Stimulated activated CD4-positive, alpha-beta T cell treated with anti-CD3 and anti-CD28 coated beads, Interleukin-1b, Interleukin-23, amount 100 ng/mL, for 1 hour (primary cell): ENCODE results near the gene RBM20.

ENCODE experiments used
- DNase-seq, 2 donors: peaks; one replicate each; pipeline ENCODE4 v3.0.0-alpha.2; 2020; ENCODE audit warnings: low read depth in 2 of 2

RBM20 gene

DNA sequence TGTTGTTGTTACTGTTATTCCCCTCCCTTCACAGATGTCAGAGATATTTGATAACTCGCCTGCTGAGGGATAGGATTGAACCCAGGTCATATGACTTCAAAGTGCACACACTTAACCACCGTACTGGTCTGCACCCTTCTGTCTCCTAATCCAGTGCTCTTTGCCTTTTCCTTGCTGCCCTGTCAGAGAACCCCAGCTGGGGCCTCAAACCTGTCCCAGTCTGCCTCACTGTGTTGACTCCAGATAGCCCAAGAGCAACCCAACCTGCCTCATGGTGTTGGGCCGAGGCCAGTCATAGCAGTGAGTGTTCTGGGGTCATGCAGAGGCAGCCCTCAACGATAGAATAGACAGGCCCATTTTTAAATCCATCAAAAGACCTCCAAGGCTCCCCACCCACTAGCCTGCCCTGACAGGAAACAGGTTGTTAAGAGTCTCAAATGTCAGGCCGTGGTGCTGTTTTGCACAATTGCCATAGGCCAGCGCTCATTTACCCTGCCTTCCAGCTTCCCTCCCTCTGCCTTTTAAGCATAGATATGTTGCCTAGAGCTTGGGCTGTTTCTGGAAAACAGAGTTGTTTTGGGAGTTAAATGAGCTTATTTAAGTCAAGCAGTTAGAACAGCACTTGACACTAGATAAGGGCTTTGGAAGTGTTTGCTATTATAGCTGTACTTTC, 190.6 kb downstream of the RBM20 start:
- no peak for DNase-seq

- DNase-seq: no peak
These were observed 191.7 kb downstream of the RBM20 start for GRCh38 chr10:110835841-110836240.

- DNase-seq: no peak
These were observed 192.6 kb downstream of the RBM20 start for GRCh38 chr10:110836706-110837105.

DNA sequence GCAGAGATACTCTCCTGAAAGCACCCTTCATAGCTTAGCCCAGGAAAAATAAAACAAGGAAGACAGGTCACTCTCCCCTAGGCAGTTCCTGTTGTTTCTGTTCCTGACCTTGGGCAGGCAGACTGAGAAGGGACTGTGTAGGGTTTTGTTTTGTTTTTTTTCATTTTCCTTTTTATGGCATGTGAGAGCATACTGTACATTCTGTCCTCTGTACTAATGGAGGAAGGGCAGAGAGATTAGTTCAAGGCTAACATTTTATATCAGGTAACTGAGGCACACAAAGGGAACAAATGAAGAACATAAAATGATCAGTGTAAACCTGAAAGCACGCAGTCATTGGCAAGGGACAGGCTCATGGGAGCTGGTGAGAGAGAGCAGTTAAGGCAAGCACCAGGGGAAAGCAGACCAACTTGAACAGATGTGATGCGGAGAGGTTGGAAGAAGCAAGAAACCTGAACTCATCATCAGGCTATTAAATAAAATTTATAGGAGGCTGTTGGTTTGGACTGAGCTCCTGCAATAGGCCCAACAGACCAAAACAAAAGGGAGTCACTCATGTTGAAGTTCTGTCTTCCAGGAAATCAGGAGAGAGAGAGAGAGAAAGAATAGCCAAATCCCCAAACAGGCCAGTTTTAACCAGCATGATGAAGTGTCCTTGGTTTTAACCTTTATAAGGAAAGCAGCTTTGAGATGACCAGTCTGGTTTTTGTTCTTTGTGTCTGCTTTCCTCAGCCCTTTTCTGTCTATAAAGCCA, 193.5 kb downstream of the RBM20 start:
- no peak for DNase-seq

- DNase-seq: no peak
These were observed 196.2 kb downstream of the RBM20 start for GRCh38 chr10:110840225-110840922.

- DNase-seq: no peak
These were observed 196.8 kb downstream of the RBM20 start for GRCh38 chr10:110840923-110841428.

DNA sequence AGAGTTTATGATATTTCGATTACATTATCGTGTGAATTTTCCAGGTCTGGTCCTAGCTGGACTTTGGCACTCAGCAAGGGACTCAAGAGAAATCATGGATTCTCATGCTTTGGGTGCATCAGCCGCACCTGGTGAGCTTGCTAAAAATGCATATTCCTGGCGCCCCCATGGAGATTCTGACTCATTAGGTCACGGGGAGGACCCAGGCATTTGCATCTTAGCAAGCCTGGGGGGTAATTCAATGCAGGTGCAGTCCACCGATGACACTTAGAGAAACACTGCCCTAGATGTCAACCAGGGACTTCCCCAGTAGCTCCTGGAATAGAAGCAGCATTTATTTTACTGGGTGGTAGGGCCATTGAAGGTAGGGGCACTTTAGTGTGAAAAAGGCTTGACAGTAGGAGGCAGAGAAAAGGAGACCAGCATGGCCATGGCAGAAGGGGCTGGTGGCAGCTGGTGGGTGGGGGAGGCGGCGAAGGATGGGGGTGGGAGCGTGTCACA, 197.7 kb downstream of the RBM20 start:
- DNase-seq: no peak

DNA sequence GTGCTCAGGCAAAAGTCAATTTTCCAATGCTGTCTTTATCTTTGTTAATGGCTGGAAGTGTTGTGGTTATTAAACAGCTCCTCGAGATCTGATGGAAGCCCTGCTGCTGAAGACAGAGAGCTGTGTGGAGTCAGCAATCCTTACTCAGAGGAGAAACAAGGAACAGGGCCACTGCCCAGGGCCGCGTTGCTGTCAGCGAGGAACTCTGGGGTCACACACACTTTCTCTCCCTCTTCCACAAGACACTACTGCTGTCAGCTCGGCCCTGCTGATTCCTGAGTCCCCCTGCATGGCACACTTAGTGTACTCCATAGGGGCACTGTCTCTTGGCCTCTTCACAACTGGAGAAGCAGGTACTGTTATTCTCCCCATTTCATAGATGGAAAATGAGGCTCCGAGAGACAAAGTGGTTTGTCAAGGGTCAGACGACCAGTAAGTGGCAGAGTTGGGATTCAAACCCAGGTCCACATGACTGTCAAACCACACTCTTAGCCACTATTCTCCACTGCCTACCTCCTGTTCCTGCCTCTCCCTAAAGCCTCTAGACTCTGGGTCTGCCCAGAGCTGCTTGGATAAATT, 198.3 kb downstream of the RBM20 start:
- DNase-seq: no peak

DNA sequence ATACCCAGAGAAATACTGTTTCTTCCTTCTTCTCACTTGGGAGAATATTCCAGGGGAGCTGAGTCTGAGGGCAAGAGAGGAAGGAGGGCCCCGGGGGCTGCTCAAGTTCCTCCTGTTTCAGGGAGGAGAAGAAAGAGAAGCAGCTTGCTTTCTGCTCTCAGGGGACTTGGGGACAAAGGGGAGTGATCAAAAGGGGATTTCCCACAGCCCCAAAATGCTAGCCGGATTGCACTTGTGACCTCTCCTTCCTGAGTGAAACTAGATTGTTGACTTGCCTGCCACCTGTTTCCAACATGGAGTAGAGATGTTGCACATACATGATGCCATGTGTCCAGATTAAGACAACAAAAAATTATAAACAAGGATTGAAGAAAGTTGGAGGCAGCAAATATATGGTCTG, 198.9 kb downstream of the RBM20 start:
- no peak for DNase-seq

DNA sequence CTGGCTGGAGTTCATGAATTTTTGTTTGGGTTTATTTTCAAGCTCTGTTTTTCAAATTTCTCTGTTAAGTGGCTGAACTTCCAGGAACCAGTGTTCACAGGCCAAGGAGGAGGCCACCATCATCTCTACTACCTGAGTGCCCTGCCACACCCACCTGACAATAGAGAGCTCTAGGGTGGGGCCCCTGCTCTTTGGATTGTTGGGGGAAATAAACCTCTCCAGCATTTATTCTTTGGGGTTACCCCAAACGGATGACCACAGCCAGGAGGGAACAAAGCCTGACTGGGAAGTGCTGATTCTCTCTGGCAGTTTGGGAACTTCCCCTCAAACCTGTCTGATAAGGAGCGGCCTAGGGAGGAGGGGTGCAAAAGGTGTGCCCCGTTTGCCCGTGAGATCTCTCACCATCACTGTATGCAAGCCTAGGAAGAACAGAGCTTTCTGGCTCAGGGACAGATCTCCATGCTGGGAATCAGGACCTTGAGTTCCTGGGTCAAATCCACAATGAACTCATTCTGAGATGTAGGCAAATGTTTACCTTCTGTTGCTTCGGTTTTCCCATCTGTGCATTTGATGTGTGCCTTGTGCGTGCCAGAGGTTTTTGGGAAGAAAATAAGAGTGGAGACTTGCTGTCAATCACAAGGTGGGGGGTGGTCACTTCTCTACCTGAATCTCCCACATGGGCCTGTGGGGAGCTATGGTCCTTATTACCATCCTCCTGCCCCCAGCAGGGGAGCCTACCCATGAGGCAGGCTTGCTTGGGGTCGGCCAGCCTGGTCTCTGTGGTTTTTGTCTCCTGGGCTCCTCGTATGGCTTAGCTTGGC, 199.9 kb downstream of the RBM20 start:
- no peak for DNase-seq

DNA sequence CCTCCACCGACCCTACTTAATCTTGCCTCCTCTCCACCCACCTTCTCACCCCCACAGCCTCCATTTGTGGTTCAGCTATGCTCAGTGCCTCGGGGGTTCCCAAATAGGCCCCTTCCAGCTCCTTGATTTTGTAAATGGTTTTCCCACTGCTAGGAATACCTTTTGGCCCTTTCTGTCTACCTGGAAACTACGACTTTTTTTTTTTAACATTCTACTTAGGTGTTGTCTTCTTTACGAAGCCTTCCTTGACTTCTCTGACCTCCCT, 200.4 kb downstream of the RBM20 start:
- no peak for DNase-seq

GRCh38 chr10:110845192-110845755, 201.1 kb downstream of the RBM20 start:
- DNase-seq: no peak

GRCh38 chr10:110845756-110846620, 201.9 kb downstream of the RBM20 start:
- DNase-seq: no peak

DNA sequence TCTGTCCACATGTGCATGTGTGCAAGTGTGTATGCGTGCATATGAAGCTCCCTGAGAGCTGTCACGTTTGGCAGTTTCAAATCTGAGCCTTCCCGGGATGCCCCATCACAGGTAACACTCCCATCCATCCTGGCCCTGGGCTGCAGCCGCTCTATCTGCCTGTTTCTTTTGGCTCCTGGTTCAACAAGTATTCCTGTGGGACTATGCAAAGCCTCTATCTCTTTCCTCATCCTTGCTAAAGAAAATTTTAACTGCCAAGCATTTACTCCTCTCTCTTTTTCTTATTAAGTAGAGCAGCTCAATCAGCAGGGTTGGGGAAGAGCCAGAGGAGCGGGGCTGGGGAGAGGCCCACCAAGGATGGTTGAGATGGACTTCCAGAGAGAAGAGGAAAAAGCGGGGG, 203.2 kb downstream of the RBM20 start:
- DNase-seq: no peak

DNA sequence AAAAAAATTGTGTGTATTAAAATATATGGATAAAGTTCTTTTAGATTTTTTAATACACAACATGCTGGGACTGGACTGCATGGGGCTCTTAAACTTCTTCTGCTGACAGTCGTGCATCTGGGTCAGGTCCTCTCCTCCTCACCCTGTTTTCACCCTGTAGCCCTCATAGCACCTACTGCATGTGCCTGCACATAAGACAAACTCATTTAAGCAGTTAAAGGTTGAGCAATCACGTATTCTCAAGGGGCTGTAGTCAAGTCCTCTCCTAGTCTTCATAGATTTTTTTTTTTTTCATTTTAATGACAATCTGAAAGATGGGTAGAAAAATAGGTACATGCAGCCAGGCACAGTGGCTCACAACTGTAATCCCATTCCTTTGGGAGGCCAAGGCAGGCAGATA, 204.0 kb downstream of the RBM20 start:
- no peak for DNase-seq

- no peak for DNase-seq
These were observed 206.0 kb downstream of the RBM20 start for GRCh38 chr10:110850099-110850498.

GRCh38 chr10:110851020-110851612, 207.0 kb downstream of the RBM20 start:
- DNase-seq: no peak

GRCh38 chr10:110852255-110852896, 208.2 kb downstream of the RBM20 start:
- DNase-seq: no peak

GRCh38 chr10:110852947-110853346, 208.8 kb downstream of the RBM20 start:
- no peak for DNase-seq
